ENCODE data around the gene OR10A3. TPM values are rescaled to one million over a fixed set of nuclear protein-coding genes. Genes with fewer than 3 reads are reported as not detected.

OR10A3 gene
- total RNA-seq, 1 experiment from 2014 or later = not detected

DNA sequence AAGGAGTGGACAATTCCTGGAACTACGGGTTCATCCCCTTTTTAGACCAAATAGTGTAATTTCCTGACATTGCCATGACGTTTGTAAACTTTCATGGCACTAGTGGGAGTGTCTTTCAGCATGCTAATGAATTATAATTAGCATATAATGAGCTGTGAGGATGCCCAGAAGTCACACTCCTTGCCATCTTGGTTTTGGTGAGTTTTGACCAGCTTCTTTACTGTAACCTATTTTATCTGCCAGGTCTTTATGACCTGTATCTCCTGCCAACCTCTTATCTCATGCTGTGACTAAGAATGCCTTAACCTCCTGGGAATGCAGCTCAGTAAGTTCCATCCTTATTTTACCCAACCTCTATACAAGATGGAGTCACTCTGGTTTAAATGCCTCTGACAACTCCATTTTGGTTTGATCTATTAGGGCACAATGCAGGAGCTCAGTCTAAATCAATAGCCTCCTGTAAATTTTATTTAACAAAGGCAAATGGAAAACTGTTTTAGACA is 31.2 kb downstream of the OR10A3 start:
- TF ChIP-seq, protein P1, sequence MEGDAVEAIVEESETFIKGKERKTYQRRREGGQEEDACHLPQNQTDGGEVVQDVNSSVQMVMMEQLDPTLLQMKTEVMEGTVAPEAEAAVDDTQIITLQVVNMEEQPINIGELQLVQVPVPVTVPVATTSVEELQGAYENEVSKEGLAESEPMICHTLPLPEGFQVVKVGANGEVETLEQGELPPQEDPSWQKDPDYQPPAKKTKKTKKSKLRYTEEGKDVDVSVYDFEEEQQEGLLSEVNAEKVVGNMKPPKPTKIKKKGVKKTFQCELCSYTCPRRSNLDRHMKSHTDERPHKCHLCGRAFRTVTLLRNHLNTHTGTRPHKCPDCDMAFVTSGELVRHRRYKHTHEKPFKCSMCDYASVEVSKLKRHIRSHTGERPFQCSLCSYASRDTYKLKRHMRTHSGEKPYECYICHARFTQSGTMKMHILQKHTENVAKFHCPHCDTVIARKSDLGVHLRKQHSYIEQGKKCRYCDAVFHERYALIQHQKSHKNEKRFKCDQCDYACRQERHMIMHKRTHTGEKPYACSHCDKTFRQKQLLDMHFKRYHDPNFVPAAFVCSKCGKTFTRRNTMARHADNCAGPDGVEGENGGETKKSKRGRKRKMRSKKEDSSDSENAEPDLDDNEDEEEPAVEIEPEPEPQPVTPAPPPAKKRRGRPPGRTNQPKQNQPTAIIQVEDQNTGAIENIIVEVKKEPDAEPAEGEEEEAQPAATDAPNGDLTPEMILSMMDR (conservative IDR thresholded peaks at IDR 0.05; ENCODE audit: low read depth, low read length) = no peak
- no peak overlapping the region for H3K4me3 ChIP-seq (ENCODE audit: low read depth, low read length, poor library complexity, severe bottlenecking)
- CTCF ChIA-PET = interaction anchor here (0.6 kb wide), 1 partner anchor 403 kb away, joined by 4 read pairs; no protein-coding TSS in a partner anchor
- no peak overlapping the region for H3K27ac ChIP-seq (ENCODE audit: low read depth, low read length, poor library complexity, severe bottlenecking)
- H3K9me3 ChIP-seq (ENCODE audit: low read depth, low read length, poor library complexity, severe bottlenecking) = no peaks in the 10 kb centered on the region
- intact Hi-C loops (cut with micrococcal nuclease; ENCODE audit: unreplicated experiment) = no loop called here
- peaks cover 3% of the 10 kb centered on the region for H3K27me3 ChIP-seq (replicated peaks; ENCODE audit: insufficient read depth, low read depth, low read length, poor library complexity)
- H3K4me1 ChIP-seq (ENCODE audit: insufficient read depth, low read length, poor library complexity, severe bottlenecking) = no peaks in the 10 kb centered on the region
- POLR2A ChIA-PET (ENCODE audit: low non-redundant PET) = no interaction called here
- no peak for DNase-seq (ENCODE audit: low spot score)
- no peaks in the 10 kb centered on the region for H3K36me3 ChIP-seq (ENCODE audit: insufficient read depth, low read length, poor library complexity, severe bottlenecking)
- BruUV-seq (replicated peaks) = no TSS peak

GRCh38 chr11:7909585-7910285 is 31.8 kb downstream of the OR10A3 start:
- no peak overlapping the region for H3K27ac ChIP-seq (ENCODE audit: low read depth, low read length, poor library complexity, severe bottlenecking)
- intact Hi-C loops (cut with micrococcal nuclease; ENCODE audit: unreplicated experiment) = no loop called here
- BruUV-seq (replicated peaks) = no TSS peak
- TF ChIP-seq EZH2 (IDR thresholded peaks at IDR 0.05; ENCODE audit: borderline replicate concordance, low read depth, low read length, poor library complexity, severe bottlenecking) = no peak
- TF ChIP-seq, protein P1 (conservative IDR thresholded peaks at IDR 0.05; ENCODE audit: low read depth, low read length) = no peak
- POLR2A ChIA-PET (ENCODE audit: low non-redundant PET) = no interaction called here
- no peaks in the 10 kb centered on the region for H3K4me1 ChIP-seq (ENCODE audit: insufficient read depth, low read length, poor library complexity, severe bottlenecking)
- H3K4me3 ChIP-seq (ENCODE audit: low read depth, low read length, poor library complexity, severe bottlenecking) = no peak overlapping the region
- H3K36me3 ChIP-seq (ENCODE audit: insufficient read depth, low read length, poor library complexity, severe bottlenecking) = no peaks in the 10 kb centered on the region
- peaks cover 5% of the 10 kb centered on the region for H3K27me3 ChIP-seq (replicated peaks; ENCODE audit: insufficient read depth, low read depth, low read length, poor library complexity)
- no peak for DNase-seq (ENCODE audit: low spot score)
- no peaks in the 10 kb centered on the region for H3K9me3 ChIP-seq (ENCODE audit: low read depth, low read length, poor library complexity, severe bottlenecking)
- CTCF ChIA-PET = interaction anchor here (0.6 kb wide), 1 partner anchor 402 kb away, joined by 4 read pairs; no protein-coding TSS in a partner anchor

DNA sequence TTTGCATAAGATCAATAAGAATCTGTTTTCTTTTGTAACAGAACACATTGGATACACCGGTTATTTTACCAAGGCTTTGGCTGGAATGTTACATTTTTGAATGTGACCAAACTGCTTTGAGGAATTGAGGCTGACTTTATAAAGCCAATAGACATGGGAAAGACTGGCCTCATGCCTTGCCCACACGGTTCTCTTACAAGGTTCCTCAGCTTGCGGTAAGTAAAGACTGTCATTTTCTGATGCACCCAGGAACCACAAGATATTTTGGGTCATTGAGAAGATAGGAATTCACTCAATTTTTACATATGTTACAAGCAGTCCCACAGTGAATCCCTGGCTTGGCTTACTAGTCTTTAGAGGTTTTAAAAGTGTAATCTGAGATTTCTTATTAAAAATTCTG is 34.4 kb downstream of the OR10A3 start:
- H3K27ac ChIP-seq (ENCODE audit: low read depth, low read length, poor library complexity, severe bottlenecking) = no peak overlapping the region
- peaks cover 7% of the 10 kb centered on the region for H3K27me3 ChIP-seq (replicated peaks; ENCODE audit: insufficient read depth, low read depth, low read length, poor library complexity)
- no TSS peak for BruUV-seq (replicated peaks)
- no peaks in the 10 kb centered on the region for H3K9me3 ChIP-seq (ENCODE audit: low read depth, low read length, poor library complexity, severe bottlenecking)
- CTCF ChIA-PET = no interaction called here
- no peak for DNase-seq (ENCODE audit: low spot score)
- H3K4me3 ChIP-seq (ENCODE audit: low read depth, low read length, poor library complexity, severe bottlenecking) = no peak overlapping the region
- no peaks in the 10 kb centered on the region for H3K36me3 ChIP-seq (ENCODE audit: insufficient read depth, low read length, poor library complexity, severe bottlenecking)
- no peaks in the 10 kb centered on the region for H3K4me1 ChIP-seq (ENCODE audit: insufficient read depth, low read length, poor library complexity, severe bottlenecking)
- TF ChIP-seq EZH2 (IDR thresholded peaks at IDR 0.05; ENCODE audit: borderline replicate concordance, low read depth, low read length, poor library complexity, severe bottlenecking) = no peak
- TF ChIP-seq, protein P1 (conservative IDR thresholded peaks at IDR 0.05; ENCODE audit: low read depth, low read length) = no peak
- intact Hi-C loops (cut with micrococcal nuclease; ENCODE audit: unreplicated experiment) = no loop called here
- POLR2A ChIA-PET (ENCODE audit: low non-redundant PET) = no interaction called here

All from A673 (cell line).